Osteocyte (in vitro differentiated cells): ENCODE data around the gene WDR48. TPM values are rescaled to one million over a fixed set of nuclear protein-coding genes. Genes with fewer than 3 reads are reported as not detected.

Experiments
- DNase-seq: peaks from one replicate; pipeline ENCODE4 v3.0.0; 2021; ENCODE audit warnings: mixed read lengths; ENCODE audit not compliant: unreplicated experiment; ENCODE audit errors: extremely low spot score
- H3K27ac Mint-ChIP-seq: one replicate; pipeline ENCODE4 v1.8.0; 2021; ENCODE audit warnings: mild to moderate bottlenecking, mixed read lengths; ENCODE audit not compliant: unreplicated experiment
- H3K27me3 Mint-ChIP-seq: one replicate; pipeline ENCODE4 v1.8.0; 2021; ENCODE audit warnings: mixed read lengths; ENCODE audit not compliant: unreplicated experiment
- H3K36me3 Mint-ChIP-seq: one replicate; pipeline ENCODE4 v1.8.0; 2021; ENCODE audit warnings: mixed read lengths; ENCODE audit not compliant: unreplicated experiment
- H3K4me1 Mint-ChIP-seq: one replicate; pipeline ENCODE4 v1.8.0; 2021; ENCODE audit warnings: mixed read lengths; ENCODE audit not compliant: unreplicated experiment
- H3K4me3 Mint-ChIP-seq: one replicate; pipeline ENCODE4 v1.8.0; 2021; ENCODE audit warnings: mild to moderate bottlenecking, moderate library complexity, mixed read lengths; ENCODE audit not compliant: unreplicated experiment
- H3K9me3 Mint-ChIP-seq: one replicate; pipeline ENCODE4 v1.8.0; 2021; ENCODE audit warnings: mixed read lengths; ENCODE audit not compliant: unreplicated experiment
- total RNA-seq: library from RNA; stranded (reverse); gene quantifications from 2 replicates; pipeline ENCODE4 v1.2.1, GENCODE V29; 2021
- TF ChIP-seq, protein P1 (sequence below): fragments of 200-600 bp; sonication (generic); IDR thresholded peaks from 2 replicates; pipeline ENCODE4 v1.5.0; 2021; ENCODE audit warnings: antibody characterized with exemption, mild to moderate bottlenecking, moderate library complexity

The WDR48 gene
- total RNA-seq, 1 donor from 2014 or later = 45.4 TPM

DNA sequence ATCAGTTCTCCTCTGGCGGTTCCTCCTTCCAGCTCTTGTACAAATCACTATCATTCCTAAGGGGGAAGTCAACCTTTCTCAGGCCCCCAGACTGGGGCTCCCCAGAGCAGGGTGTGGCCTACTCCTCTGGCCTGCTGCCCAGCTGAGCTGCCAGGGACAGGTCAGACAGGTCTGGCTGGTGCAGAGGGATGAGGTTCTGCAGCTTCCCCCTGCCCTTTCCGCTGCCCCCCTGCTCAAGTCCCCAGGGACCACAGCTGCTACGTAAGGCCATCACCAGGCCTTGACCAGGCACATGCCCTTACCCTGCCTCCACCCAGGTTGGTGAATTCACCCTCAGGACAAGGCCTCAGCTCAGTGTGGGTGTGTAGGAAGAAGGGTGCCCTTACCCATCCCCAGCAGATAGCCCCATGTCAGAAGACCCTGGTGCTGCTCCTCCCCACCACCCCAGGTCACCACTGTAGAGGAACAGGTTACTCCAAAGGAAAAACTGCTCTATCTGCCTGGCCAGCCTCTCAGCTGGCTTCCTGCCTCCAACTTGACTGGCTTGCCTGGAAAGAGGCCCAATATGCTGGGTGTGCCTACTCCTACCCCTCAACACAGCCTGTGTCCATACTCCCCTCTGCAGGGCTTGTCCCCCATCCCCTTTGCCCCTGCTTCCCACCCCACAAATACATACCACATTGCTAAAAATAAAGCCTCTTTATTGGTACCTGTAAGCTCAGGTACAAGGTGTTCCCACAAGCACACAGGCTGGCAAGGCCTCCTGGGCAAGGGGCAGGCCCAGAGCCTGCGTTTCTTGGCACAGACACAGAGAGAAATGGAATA is 89.6 kb downstream of the WDR48 start:
- Mint-ChIP-seq H3K27me3 (no peaks in the 10 kb centered on the region), H3K4me3 (no peak overlapping the region), H3K27ac (peak overlapping the region; percentile 39), H3K36me3 (peaks cover 29% of the 10 kb centered on the region), H3K9me3 (no peaks in the 10 kb centered on the region), H3K4me1 (peaks cover 37% of the 10 kb centered on the region)
- no peak for DNase-seq
- TF ChIP-seq, protein P1, sequence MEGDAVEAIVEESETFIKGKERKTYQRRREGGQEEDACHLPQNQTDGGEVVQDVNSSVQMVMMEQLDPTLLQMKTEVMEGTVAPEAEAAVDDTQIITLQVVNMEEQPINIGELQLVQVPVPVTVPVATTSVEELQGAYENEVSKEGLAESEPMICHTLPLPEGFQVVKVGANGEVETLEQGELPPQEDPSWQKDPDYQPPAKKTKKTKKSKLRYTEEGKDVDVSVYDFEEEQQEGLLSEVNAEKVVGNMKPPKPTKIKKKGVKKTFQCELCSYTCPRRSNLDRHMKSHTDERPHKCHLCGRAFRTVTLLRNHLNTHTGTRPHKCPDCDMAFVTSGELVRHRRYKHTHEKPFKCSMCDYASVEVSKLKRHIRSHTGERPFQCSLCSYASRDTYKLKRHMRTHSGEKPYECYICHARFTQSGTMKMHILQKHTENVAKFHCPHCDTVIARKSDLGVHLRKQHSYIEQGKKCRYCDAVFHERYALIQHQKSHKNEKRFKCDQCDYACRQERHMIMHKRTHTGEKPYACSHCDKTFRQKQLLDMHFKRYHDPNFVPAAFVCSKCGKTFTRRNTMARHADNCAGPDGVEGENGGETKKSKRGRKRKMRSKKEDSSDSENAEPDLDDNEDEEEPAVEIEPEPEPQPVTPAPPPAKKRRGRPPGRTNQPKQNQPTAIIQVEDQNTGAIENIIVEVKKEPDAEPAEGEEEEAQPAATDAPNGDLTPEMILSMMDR = no peak

GRCh38 chr3:39142067-39142466 is 90.3 kb downstream of the WDR48 start:
- Mint-ChIP-seq H3K27me3 (no peaks in the 10 kb centered on the region), H3K9me3 (no peaks in the 10 kb centered on the region), H3K4me1 (peaks cover 44% of the 10 kb centered on the region), H3K27ac (peak overlapping the region; percentile 21), H3K36me3 (peaks cover 29% of the 10 kb centered on the region), H3K4me3 (no peak overlapping the region)
- TF ChIP-seq, protein P1 = no peak
- no peak for DNase-seq

- TF ChIP-seq, protein P1 = no peak
- Mint-ChIP-seq H3K27me3 (no peaks in the 10 kb centered on the region), H3K4me3 (no peak overlapping the region), H3K27ac (no peak overlapping the region), H3K9me3 (no peaks in the 10 kb centered on the region), H3K36me3 (peaks cover 29% of the 10 kb centered on the region), H3K4me1 (peaks cover 56% of the 10 kb centered on the region)
- DNase-seq = no peak
Measured at GRCh38 chr3:39143051-39143885, 91.5 kb downstream of the WDR48 start.

- Mint-ChIP-seq H3K9me3 (no peaks in the 10 kb centered on the region), H3K4me3 (no peak overlapping the region), H3K27ac (no peak overlapping the region), H3K36me3 (peaks cover 29% of the 10 kb centered on the region), H3K27me3 (no peaks in the 10 kb centered on the region), H3K4me1 (peaks cover 66% of the 10 kb centered on the region)
- no peak for DNase-seq
- TF ChIP-seq, protein P1 = no peak
Measured at GRCh38 chr3:39144095-39144747, 92.4 kb downstream of the WDR48 start.
